Activated T-helper 17 cell treated with anti-CD3 and anti-CD28 coated beads, Interleukin-2, amount 50 U/mL, for 72 hours (primary cell): ENCODE data around the gene IRF4. TPM values are rescaled to one million over a fixed set of nuclear protein-coding genes. Genes with fewer than 3 reads are reported as not detected.

Experiments used
- ATAC-seq: fragments of 150-1000 bp; cut with Tn5 transposase; replicated peaks from 2 replicates; pipeline ENCODE4 v1.10.0; 2021; ENCODE audit warnings: mild to moderate bottlenecking, moderate library complexity
- H3K27ac Mint-ChIP-seq: one replicate; pipeline ENCODE4 v1.8.0; 2022; ENCODE audit warnings: mixed read lengths
- H3K27me3 Mint-ChIP-seq: one replicate; pipeline ENCODE4 v1.8.0; 2022; ENCODE audit warnings: mixed read lengths
- H3K36me3 Mint-ChIP-seq: one replicate; pipeline ENCODE4 v1.8.0; 2022; ENCODE audit warnings: low read depth, mild to moderate bottlenecking, mixed read lengths
- H3K4me1 Mint-ChIP-seq: one replicate; pipeline ENCODE4 v1.8.0; 2022; ENCODE audit warnings: mixed read lengths
- H3K4me3 Mint-ChIP-seq: one replicate; pipeline ENCODE4 v1.8.0; 2022; ENCODE audit warnings: mild to moderate bottlenecking, mixed read lengths
- H3K9me3 Mint-ChIP-seq: one replicate; pipeline ENCODE4 v1.8.0; 2022; ENCODE audit warnings: mixed read lengths
- total RNA-seq, 2 donors: library from RNA; stranded (reverse); gene quantifications; one replicate each; pipeline ENCODE4 v1.2.3, GENCODE V29; 2022

IRF4 gene
- total RNA-seq, 2 donors from 2014 or later, result 477 to 704 TPM

DNA sequence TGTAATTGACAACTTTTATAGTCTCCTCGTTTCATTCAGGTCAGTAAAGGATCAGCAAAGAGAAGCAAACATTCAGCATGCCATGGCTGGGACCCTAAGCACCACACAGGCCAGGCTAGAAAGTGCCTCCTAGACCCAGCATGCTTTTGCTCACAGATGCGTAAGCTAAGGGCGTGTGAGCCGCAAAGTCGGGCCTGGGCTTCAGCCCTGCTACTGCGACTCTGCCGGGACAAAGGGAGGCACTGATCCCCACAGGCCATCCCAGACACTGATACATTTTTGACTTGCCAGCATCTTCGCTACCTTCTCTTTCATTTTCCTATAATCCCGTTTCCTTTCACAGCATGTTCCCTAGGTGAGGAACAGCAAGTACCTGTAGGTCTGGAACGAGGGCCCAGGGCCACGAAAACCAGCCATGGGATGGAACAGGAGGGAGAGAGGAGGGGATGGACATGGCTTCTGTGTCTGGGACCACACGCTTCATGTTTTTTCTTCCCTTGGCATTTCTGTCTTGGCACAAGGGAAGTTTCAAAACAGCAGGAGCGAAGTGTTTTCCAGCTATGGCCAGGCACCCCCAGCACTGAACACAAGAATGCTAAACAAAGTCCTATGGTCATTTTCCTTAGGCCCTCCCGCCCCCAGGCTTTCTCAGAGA is 42.6 kb downstream of the IRF4 start:
- H3K9me3 Mint-ChIP-seq, result no peaks in the 10 kb centered on the region
- H3K27me3 Mint-ChIP-seq, result no peaks in the 10 kb centered on the region
- no peaks in the 10 kb centered on the region for H3K36me3 Mint-ChIP-seq
- H3K4me1 Mint-ChIP-seq, result peaks cover 37% of the 10 kb centered on the region
- peak overlapping the region; percentile 69 for H3K27ac Mint-ChIP-seq
- ATAC-seq, result no peak
- H3K4me3 Mint-ChIP-seq, result peak overlapping the region; percentile 59

DNA sequence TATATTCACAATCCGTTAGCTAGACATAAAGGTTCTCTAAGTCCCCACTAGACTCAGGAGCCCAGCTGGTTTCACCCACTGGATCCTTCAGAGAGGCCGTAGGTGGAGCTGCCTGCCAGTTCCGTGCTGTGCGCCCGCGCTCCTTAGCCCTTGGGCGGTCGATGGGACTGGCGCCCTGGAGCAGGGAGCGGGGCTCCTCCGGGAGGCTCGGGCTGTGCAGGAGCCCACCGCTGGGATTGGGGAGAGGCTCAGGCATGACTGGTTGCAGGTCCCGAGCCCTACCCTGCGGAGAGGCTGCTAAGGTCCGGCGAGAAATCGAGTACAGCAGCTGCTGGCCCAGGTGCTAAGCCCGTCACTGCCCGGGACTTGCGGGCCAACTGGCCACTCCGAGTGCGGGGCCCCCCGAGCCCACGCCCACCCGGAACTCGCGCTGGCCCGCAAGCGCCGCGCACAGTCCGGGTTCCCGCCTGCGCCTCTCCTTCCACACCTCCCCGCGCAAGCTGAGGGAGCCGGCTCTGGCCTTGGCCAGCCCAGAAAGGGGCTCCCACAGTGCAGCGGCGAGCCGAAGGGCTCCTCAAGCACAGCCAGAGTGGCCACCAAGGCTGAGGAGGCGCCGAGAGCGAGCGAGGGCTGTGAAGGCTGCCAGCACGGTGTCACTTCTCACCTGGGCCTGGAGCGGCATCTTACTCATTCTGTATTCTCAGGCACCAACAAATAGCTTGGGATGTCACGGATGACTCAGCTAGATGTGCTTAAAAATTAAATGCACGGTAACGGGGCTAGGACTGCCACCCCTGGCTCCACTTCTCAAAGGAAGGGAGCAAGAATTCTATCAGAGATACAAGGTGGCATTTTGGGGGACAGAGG is 44.1 kb downstream of the IRF4 start:
- peak overlapping the region; percentile 69 for H3K27ac Mint-ChIP-seq
- no peak for ATAC-seq
- H3K4me3 Mint-ChIP-seq, result peak overlapping the region; percentile 59
- H3K27me3 Mint-ChIP-seq, result no peaks in the 10 kb centered on the region
- no peaks in the 10 kb centered on the region for H3K36me3 Mint-ChIP-seq
- H3K4me1 Mint-ChIP-seq, result peaks cover 29% of the 10 kb centered on the region
- no peaks in the 10 kb centered on the region for H3K9me3 Mint-ChIP-seq

DNA sequence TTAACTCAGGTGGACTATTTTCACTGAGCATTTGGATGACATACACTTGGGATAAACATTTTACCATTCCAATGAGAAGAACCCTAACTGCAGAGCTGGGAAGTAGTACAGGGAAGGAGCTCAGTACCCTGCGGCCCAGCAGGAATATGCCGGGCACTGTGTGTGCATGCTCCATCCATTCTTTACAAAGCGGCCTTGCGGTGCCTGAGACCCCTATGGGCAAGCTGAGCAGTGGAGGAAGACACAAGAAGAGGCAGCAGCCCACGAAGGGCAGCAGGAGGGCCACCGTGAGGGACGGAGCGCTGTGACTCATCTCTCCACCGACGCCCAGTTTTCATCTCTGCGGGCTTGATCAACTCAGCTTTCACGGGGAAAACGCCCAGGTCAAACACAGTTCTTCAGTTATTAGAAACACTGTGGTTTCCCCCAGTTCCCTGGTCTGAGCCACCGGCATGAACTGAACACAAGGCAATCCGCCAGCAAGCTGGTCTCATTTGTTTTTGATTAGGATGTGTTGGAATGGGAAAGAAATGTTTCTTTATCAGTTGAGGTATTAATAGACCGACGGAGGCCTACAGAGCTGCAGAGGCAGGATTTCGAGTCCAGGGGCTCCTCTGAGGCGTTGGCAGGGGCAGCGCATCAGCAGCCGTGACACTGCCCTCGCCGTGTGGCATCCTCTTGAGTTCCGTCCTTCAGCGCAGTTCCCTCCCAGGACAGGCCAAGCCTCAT is 44.9 kb downstream of the IRF4 start:
- Mint-ChIP-seq H3K27ac (no peak overlapping the region), H3K36me3 (no peaks in the 10 kb centered on the region), H3K27me3 (no peaks in the 10 kb centered on the region), H3K4me3 (no peak overlapping the region), H3K9me3 (no peaks in the 10 kb centered on the region), H3K4me1 (peaks cover 24% of the 10 kb centered on the region)
- ATAC-seq, result no peak

DNA sequence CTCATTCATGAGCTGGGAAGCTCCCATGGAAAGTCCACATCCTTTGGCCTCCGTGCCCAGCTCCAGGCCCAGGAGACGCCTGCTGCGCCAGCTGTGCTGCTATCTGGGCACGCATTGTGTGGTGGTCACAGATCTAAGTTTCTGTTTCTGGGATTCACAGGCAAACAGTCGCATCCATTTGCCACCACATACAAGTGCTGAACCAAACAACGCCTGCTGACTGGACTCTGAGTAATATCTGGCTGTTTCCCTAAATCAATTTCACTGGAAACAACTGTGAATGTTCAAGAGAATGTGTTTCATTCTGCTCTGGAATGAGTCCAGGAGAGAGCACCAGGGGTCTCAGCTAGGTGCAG is 45.5 kb downstream of the IRF4 start:
- no peaks in the 10 kb centered on the region for H3K27me3 Mint-ChIP-seq
- H3K9me3 Mint-ChIP-seq, result no peaks in the 10 kb centered on the region
- no peak overlapping the region for H3K27ac Mint-ChIP-seq
- H3K36me3 Mint-ChIP-seq, result no peaks in the 10 kb centered on the region
- ATAC-seq, result no peak
- H3K4me1 Mint-ChIP-seq, result peaks cover 19% of the 10 kb centered on the region
- H3K4me3 Mint-ChIP-seq, result no peak overlapping the region

DNA sequence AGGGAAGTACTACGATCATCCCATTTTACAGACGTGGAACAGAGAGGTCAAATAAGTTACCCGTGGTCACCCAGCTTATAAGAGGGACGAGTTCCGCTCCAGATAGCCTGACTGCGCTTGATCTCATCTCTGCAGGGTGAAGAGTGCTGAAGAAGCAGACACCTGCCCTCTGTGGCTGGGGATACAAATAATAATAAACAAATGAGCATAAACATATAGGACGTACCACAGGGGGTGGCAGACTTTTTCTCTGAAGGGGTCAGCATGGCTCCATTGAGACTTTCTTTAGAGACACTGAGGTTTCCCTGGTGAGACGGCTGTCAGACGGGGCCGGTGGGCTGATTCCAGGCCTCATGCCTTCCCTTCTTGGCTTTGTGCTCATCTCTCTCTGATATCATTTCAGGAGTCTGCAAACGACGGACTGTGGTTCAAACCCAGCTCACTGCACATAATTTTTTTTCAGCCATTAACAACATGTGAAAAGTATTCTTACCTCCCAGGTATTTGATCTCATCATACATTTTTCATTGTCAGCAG is 47.1 kb downstream of the IRF4 start:
- H3K9me3 Mint-ChIP-seq, result no peaks in the 10 kb centered on the region
- H3K27me3 Mint-ChIP-seq, result no peaks in the 10 kb centered on the region
- H3K36me3 Mint-ChIP-seq, result no peaks in the 10 kb centered on the region
- H3K4me1 Mint-ChIP-seq, result peaks cover 11% of the 10 kb centered on the region
- no peak overlapping the region for H3K4me3 Mint-ChIP-seq
- ATAC-seq, result no peak
- no peak overlapping the region for H3K27ac Mint-ChIP-seq

DNA sequence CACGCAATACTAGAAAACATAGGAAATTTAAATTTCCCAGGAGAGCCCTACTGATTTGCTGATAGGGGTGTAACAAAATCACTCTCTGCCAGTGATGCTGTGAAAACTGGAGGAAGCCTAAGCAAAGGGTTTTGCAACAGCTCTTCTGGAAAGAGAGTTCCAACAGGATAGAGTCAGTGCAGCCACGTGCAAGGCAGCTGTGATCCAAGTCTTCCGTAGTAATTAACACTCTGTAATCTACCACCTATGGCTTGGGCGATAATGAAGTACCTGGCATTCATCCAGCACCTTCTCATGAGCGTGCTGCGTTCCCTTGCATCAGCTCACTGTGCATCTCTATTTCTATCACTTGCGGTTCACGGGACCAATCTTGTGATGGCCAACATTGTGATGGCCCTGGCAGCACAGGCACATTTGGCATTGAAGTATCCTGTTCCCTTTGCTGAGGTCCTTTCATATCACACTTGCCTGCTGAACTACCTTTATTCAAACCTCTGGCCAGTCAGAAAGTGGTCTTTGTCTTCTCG is 48.2 kb downstream of the IRF4 start:
- Mint-ChIP-seq H3K4me3 (no peak overlapping the region), H3K27ac (no peak overlapping the region), H3K9me3 (no peaks in the 10 kb centered on the region), H3K36me3 (no peaks in the 10 kb centered on the region), H3K27me3 (no peaks in the 10 kb centered on the region), H3K4me1 (peaks cover 6% of the 10 kb centered on the region)
- ATAC-seq, result no peak

DNA sequence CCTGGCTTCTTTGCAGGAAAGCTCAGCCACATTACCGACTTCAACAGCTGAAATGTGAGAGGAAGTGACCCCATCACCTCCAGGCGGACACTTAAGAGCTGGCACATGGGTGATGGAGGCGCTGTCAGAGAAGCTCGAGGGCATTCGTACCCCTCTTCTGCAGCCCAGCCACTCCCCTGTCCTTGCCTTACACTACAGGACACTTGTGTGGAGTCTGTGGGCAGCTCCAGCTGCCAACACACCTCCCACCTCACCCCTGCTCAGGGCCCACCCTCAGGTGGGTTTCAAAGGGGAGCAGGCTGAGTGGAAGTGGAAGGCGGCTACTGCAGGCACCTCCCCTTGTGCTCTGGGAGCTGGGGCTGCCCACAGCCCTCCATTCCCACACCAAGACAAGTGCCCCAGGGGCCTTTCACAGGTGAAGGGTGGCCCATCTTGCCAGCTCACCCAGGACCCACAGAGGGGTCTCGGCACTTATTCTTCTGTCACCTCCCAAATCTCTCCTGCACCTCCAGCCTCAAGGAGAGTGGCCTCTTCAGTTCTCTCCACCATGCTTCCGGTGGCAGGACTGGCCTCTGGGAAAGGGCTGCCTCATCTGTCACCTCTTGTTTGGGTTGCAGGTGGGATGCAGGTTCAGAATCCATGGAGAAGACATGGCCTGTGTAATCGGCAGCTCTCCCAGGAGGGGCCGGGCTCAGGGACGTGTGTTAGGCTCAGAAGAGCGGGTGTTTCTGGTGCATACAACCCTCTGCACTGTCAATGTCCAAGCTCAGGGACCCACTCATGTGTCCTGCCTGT is 49.8 kb downstream of the IRF4 start:
- Mint-ChIP-seq H3K4me3 (no peak overlapping the region), H3K27ac (no peak overlapping the region), H3K36me3 (peaks cover 9% of the 10 kb centered on the region), H3K27me3 (no peaks in the 10 kb centered on the region), H3K9me3 (no peaks in the 10 kb centered on the region), H3K4me1 (peaks cover 16% of the 10 kb centered on the region)
- ATAC-seq, result no peak

DNA sequence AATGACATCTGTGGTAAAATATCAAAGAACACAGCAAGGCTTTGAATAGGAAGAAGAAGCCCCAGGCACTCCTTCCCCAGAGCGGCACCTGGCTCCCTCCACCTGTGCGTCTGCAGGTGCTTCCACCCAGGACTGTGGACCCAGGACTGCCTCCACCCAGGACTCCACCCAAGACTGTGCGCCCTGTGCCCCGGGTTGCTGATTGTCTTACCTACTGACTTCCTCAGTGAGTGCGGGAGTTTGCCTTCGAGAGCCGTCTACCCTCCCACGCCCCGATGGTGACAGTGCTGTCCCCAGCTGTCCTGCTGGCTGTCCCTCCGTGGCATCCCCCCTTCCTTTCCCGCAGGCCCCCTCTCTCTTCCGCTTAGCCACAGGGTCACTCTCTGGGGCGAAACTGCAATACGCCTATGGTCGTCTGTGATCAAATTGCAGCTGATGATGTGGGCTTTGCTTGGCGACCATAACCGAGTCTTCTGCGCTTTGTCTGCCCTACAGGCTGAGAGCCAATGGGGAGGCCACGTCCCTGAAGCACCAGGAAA is 52.1 kb downstream of the IRF4 start:
- H3K9me3 Mint-ChIP-seq, result no peaks in the 10 kb centered on the region

DNA sequence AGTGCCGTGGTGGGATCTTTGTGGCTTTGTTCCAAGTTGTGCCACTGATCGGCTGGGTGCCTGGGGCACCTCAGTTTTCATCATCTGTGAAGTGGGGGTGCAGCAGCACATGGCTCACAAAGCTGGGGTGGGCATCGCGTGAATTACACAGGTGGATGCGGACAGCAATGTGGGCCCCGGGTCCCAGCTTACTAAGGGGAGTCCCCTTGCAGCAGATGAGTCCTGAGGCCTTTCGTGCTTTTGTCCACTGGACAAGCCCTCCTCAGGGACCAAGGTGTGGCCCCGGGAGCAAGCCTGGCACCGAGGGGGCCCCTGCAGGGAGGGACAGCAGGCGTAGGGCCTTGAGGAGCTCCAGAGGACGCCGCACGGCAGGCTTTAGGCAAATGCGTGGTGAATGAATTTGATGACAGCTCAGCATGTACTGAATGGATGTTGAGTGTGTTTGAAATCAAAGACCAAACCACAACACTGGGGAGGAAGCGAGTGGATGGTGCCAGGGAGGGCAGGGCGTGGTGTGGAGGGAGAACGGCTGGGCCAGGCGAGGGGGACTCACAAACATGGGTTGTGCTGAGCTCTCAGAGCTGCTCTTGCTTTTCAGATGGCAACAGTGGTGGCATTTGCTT is 53.2 kb downstream of the IRF4 start:
- peak; percentile 40 for ATAC-seq
- Mint-ChIP-seq H3K9me3 (no peaks in the 10 kb centered on the region), H3K27ac (peak overlapping the region; percentile 87), H3K4me1 (peaks cover 25% of the 10 kb centered on the region), H3K27me3 (no peaks in the 10 kb centered on the region), H3K4me3 (peak overlapping the region; percentile 81), H3K36me3 (peaks cover 15% of the 10 kb centered on the region)

More for the DNA sequence above, 52.1 kb downstream of the IRF4 start:
- Mint-ChIP-seq H3K36me3 (peaks cover 15% of the 10 kb centered on the region), H3K27me3 (no peaks in the 10 kb centered on the region), H3K27ac (no peak overlapping the region), H3K4me3 (peak overlapping the region; percentile 81), H3K4me1 (peaks cover 24% of the 10 kb centered on the region)
- no peak for ATAC-seq

DNA sequence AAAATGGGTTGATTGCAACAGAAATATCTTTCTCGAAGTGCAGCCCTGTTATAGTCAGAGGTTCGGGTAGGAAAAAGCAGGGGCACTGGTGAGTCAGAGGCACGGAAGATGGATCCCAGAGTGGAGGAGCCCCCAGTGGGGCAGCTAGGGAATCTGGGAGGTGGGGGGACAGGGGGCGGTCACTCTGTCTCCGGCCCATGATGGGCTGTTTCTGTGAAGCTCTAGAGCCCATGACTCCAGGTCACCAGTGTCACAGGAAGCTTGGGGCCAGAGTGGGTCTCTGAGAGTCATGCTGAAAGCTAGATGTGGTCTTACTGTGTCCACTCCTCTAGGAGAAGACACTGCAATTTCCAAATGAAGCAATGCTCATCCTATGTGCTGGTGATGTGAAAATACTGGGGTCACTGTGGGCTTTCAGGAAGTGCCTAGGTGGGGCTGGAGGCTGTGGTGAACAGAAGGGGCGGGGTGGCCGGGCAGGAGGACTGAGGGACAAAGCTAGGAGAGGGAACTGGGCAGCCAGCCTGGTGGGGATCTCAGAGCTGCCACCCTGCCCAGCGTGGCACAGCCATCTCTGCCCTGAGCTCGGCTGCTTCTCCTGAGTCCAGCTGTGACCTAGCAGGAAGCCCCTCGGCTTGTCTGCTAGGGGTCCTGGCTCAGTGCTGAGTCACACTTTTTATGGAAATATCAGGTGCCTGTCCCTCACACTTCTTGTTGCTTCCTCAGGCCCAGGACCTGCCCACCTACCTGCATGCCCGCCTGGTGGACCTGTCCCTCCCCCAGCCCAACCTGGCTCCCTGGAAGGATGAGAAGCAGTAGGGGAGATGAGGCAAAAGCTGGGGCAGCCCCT is 54.2 kb downstream of the IRF4 start:
- peak overlapping the region; percentile 87 for H3K27ac Mint-ChIP-seq
- H3K9me3 Mint-ChIP-seq, result no peaks in the 10 kb centered on the region
- peak overlapping the region; percentile 81 for H3K4me3 Mint-ChIP-seq
- peaks cover 25% of the 10 kb centered on the region for H3K4me1 Mint-ChIP-seq
- ATAC-seq, result peak; percentile 10
- H3K27me3 Mint-ChIP-seq, result no peaks in the 10 kb centered on the region
- peaks cover 15% of the 10 kb centered on the region for H3K36me3 Mint-ChIP-seq

DNA sequence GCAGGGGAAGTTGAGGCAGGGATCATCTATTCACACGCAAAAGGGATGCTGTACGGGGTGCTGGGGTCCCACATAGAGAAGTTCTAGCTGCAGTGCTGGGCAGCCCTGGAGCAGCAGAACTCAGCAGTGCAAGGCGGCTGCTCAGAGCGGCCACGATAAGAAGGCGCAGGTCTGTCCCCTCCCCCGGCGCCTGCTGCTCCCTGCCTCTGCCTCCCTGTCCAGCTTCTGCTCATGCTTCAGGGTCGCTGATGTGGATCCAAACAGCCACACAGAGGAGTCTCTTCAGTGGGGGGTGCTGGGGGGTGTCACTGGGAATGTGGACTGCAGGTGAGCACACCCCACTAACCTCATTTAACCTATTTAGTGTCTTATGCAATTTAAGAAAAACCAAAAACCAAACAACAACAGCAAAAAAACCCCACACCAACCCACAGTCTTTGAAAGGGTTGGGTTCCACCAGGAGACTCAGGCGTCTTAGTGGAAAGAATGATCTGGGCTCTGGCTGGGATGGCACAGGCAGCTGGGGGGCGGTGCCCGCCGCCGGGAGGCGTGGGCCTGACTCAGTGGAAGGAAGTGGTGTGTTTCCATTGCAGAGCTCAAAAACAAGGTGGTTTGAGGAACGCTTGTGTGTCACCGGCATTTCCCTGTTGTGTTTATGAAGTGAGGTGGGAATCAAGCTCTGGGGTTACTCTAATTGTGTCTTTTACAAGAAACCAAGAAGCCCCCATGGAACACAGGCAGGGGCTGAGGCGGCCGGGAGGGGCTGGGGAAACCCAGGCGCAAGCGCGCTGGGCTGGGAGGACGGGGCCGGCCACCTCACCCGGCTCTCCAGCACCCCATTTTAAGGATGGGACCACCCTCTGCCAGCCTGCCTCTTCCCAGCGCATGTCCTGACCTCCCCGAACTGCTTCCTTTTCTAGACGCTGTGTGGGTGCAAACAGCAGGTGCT is 55.1 kb downstream of the IRF4 start:
- H3K27ac Mint-ChIP-seq, result peak overlapping the region; percentile 87
- peaks cover 25% of the 10 kb centered on the region for H3K4me1 Mint-ChIP-seq
- peak; percentile 81 for ATAC-seq
- no peaks in the 10 kb centered on the region for H3K9me3 Mint-ChIP-seq
- peak overlapping the region; percentile 81 for H3K4me3 Mint-ChIP-seq
- H3K36me3 Mint-ChIP-seq, result peaks cover 15% of the 10 kb centered on the region
- H3K27me3 Mint-ChIP-seq, result no peaks in the 10 kb centered on the region
